H9 (cell line): ENCODE results near the gene SLC35A3. TPM values are rescaled to one million over a fixed set of nuclear protein-coding genes. Genes with fewer than 3 reads are reported as not detected.

Experiments
- DNase-seq: peaks from one replicate; pipeline ENCODE4 v3.0.0-alpha.2; 2017
- H2AFZ ChIP-seq: one replicate; pipeline ENCODE4 v1.6.1; 2013; ENCODE audit warnings: mild to moderate bottlenecking, low read length, control low read depth, moderate library complexity
- H2AK5ac ChIP-seq: 2 replicates; pipeline ENCODE4 v1.6.1; 2013; ENCODE audit warnings: low read length, control low read depth, mixed read lengths; ENCODE audit not compliant: insufficient read length
- H2BK120ac ChIP-seq: one replicate; pipeline ENCODE4 v1.6.1; 2013; ENCODE audit warnings: low read depth, mild to moderate bottlenecking, low read length, control low read depth, inconsistent platforms; ENCODE audit not compliant: poor library complexity, severe bottlenecking
- H2BK12ac ChIP-seq: 2 replicates; pipeline ENCODE4 v1.6.1; 2013; ENCODE audit warnings: low read length, control low read depth, mixed read lengths, low read depth; ENCODE audit not compliant: insufficient read length
- H2BK15ac ChIP-seq: 2 replicates; pipeline ENCODE4 v1.6.1; 2013; ENCODE audit warnings: low read depth, low read length, control low read depth
- H2BK20ac ChIP-seq: one replicate; pipeline ENCODE4 v1.6.1; 2013; ENCODE audit warnings: low read depth, mild to moderate bottlenecking, low read length, control low read depth, inconsistent platforms; ENCODE audit not compliant: poor library complexity, severe bottlenecking
- H2BK5ac ChIP-seq: 2 replicates; pipeline ENCODE4 v1.6.1; 2013; ENCODE audit warnings: low read length, control low read depth, mixed read lengths; ENCODE audit not compliant: insufficient read length
- H3K14ac ChIP-seq: 2 replicates; pipeline ENCODE4 v1.6.1; 2013; ENCODE audit warnings: low read length, control low read depth; ENCODE audit not compliant: insufficient read depth
- H3K18ac ChIP-seq: 2 replicates; pipeline ENCODE4 v1.6.1; 2013; ENCODE audit warnings: low read depth, mild to moderate bottlenecking, mixed read lengths, low read length, control low read depth; ENCODE audit not compliant: insufficient read length
- H3K23ac ChIP-seq: 2 replicates; pipeline ENCODE4 v1.6.1; 2013; ENCODE audit warnings: low read length, control low read depth, mixed read lengths, low read depth; ENCODE audit not compliant: insufficient read length
- H3K23me2 ChIP-seq: 2 replicates; pipeline ENCODE4 v1.6.1; 2013; ENCODE audit warnings: low read depth, mild to moderate bottlenecking, mixed read lengths, low read length, control low read depth; ENCODE audit not compliant: insufficient read length, poor library complexity, severe bottlenecking
- H3K27ac ChIP-seq: 2 replicates; pipeline ENCODE4 v1.5.1; 2013; ENCODE audit warnings: low read length, control low read depth, mixed read lengths, low read depth; ENCODE audit not compliant: insufficient read length
- H3K27me3 ChIP-seq: 2 replicates; pipeline ENCODE4 v1.6.1; 2013; ENCODE audit warnings: low read length, control low read depth, inconsistent platforms; ENCODE audit not compliant: insufficient read depth
- H3K4ac ChIP-seq: 2 replicates; pipeline ENCODE4 v1.6.1; 2013; ENCODE audit warnings: low read depth, mild to moderate bottlenecking, control low read depth, inconsistent platforms, low read length, moderate library complexity
- H3K4me1 ChIP-seq: 2 replicates; pipeline ENCODE4 v1.6.1; 2013; ENCODE audit warnings: low read length, control low read depth, inconsistent platforms; ENCODE audit not compliant: insufficient read depth
- H3K4me2 ChIP-seq: 2 replicates; pipeline ENCODE4 v1.6.1; 2013; ENCODE audit warnings: low read length, control low read depth, mixed read lengths; ENCODE audit not compliant: insufficient read length, insufficient read depth
- H3K56ac ChIP-seq: 2 replicates; pipeline ENCODE4 v1.6.1; 2013; ENCODE audit warnings: low read depth, mild to moderate bottlenecking, mixed read lengths, low read length, control low read depth; ENCODE audit not compliant: insufficient read length
- H3K79me1 ChIP-seq: 2 replicates; pipeline ENCODE4 v1.6.1; 2013; ENCODE audit warnings: low read depth, mild to moderate bottlenecking, moderate library complexity, low read length, control low read depth, inconsistent platforms; ENCODE audit not compliant: insufficient read depth, poor library complexity, severe bottlenecking
- H3K79me2 ChIP-seq: 2 replicates; pipeline ENCODE4 v1.6.1; 2013; ENCODE audit warnings: low read length, control low read depth, inconsistent platforms; ENCODE audit not compliant: insufficient read depth
- H3K9ac ChIP-seq: 2 replicates; pipeline ENCODE4 v1.6.1; 2013; ENCODE audit warnings: low read length, control low read depth, mixed read lengths; ENCODE audit not compliant: insufficient read length; ENCODE audit errors: extremely low read depth
- H3K9me3 ChIP-seq: one replicate; pipeline ENCODE4 v1.6.1; 2013; ENCODE audit warnings: low read depth, low read length, inconsistent platforms; ENCODE audit not compliant: control insufficient read depth
- H3T11ph ChIP-seq: one replicate; pipeline ENCODE4 v1.6.1; 2013; ENCODE audit warnings: mild to moderate bottlenecking, low read length, control low read depth, inconsistent platforms
- H4K20me1 ChIP-seq: one replicate; pipeline ENCODE4 v1.6.1; 2013; ENCODE audit not compliant: control insufficient read depth, insufficient read length, insufficient read depth
- H4K5ac ChIP-seq: 2 replicates; pipeline ENCODE4 v1.6.1; 2013; ENCODE audit warnings: low read depth, mild to moderate bottlenecking, mixed read lengths, low read length, control low read depth; ENCODE audit not compliant: insufficient read length
- H4K8ac ChIP-seq: replicated peaks from 2 replicates; pipeline ENCODE4 v1.6.1; 2013; ENCODE audit warnings: low read length, control low read depth, mixed read lengths, low read depth; ENCODE audit not compliant: insufficient read length
- H4K91ac ChIP-seq: 2 replicates; pipeline ENCODE4 v1.6.1; 2013; ENCODE audit warnings: low read depth, mild to moderate bottlenecking, moderate library complexity, mixed read lengths, low read length, control low read depth; ENCODE audit not compliant: insufficient read length
- H3K27ac Mint-ChIP-seq, 3 experiments: 2 replicates in 2 of 3; 3 replicates in 1 of 3; pipeline ENCODE4 v1.8.0; 2020 to 2021; ENCODE audit warnings: mixed read lengths in 3 of 3, mild to moderate bottlenecking in 1 of 3, moderate library complexity in 1 of 3
- H3K27me3 Mint-ChIP-seq: 2 replicates; pipeline ENCODE4 v1.8.0; 2021; ENCODE audit warnings: low read depth, mild to moderate bottlenecking, moderate library complexity, mixed read lengths
- H3K36me3 Mint-ChIP-seq, 3 experiments: 2 replicates in 2 of 3; 3 replicates in 1 of 3; pipeline ENCODE4 v1.8.0; 2020 to 2021; ENCODE audit warnings: low read depth in 3 of 3, mixed read lengths in 3 of 3; ENCODE audit not compliant: insufficient read depth in 1 of 3
- H3K4me1 Mint-ChIP-seq, 2 experiments: 2 replicates each; pipeline ENCODE4 v1.8.0; 2020; ENCODE audit warnings: mixed read lengths in 2 of 2
- H3K4me3 Mint-ChIP-seq, 2 experiments: 2 replicates in 1 of 2; 3 replicates in 1 of 2; pipeline ENCODE4 v1.8.0; 2020 to 2021; ENCODE audit warnings: mild to moderate bottlenecking in 2 of 2, mixed read lengths in 2 of 2, moderate library complexity in 1 of 2
- H3K9me3 Mint-ChIP-seq, 2 experiments: 2 replicates in 1 of 2; 3 replicates in 1 of 2; pipeline ENCODE4 v1.8.0; 2020; ENCODE audit warnings: mild to moderate bottlenecking in 2 of 2, mixed read lengths in 2 of 2, moderate library complexity in 1 of 2
- total RNA-seq: library from RNA; stranded (reverse); gene quantifications from 2 replicates; pipeline ENCODE4 v1.2.1, GENCODE V29; 2021
- TF ChIP-seq, protein P1 (sequence below): fragments of 200-600 bp; sonication (generic); conservative IDR thresholded peaks from 3 replicates; pipeline ENCODE4 v1.8.0; 2021; ENCODE audit warnings: antibody characterized with exemption, mild to moderate bottlenecking

The SLC35A3 gene
- total RNA-seq, 1 experiment from 2014 or later, result 15.1 TPM

DNA sequence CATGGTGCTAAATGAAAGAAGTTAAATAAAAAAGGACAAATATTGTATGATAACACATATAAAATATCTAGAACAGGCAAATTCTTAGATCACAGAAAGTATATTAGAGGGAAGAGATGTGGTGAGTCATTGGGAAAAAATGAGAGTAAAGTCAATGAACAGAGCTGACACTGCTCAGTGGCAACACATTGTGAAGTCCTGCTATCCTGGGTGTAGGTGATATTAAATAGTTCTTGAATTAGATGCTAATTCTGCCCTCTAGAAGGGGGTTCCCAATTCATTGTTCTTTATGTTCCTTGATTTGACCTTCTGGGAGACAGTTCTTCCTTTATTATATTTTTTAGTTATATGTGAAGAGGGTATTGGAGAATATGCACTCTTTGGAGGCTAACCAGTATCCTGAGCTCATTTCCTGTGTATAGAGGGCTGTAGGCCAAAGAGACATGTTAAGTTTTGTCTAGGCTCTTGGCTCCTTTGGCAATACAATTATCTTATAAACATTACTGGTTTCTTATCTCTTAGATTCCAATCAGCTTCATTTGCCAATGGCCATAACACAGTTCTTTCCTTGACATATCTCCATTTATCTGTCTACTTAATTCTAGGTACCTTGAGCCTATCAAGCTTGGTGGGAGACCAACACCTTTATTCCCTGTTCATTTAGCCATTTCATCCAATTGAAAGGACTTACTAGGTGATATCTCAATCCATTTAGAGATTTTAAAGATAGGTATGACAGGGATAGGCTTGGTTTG lies 6.6 kb upstream of the SLC35A3 start:
- Histone ChIP-seq H2BK12ac (no peak overlapping the region), H4K91ac (no peak overlapping the region), H2AFZ (no peak overlapping the region), H3K27me3 (no peaks in the 10 kb centered on the region), H2AK5ac (no peak overlapping the region), H3K27ac (no peak overlapping the region), H4K5ac (no peak overlapping the region), H3K9me3 (no peaks in the 10 kb centered on the region), H3K79me2 (no peaks in the 10 kb centered on the region), H3K23me2 (no peaks in the 10 kb centered on the region), H3K56ac (no peak overlapping the region), H3K18ac (no peak overlapping the region), H2BK120ac (no peak overlapping the region), H2BK20ac (no peak overlapping the region), H3K4me2 (no peak overlapping the region), H3K14ac (no peak overlapping the region), H3K4me1 (peaks cover 1% of the 10 kb centered on the region), H3K4ac (no peak overlapping the region), H3T11ph (no peak overlapping the region), H2BK15ac (no peak overlapping the region), H2BK5ac (no peak overlapping the region), H4K8ac (no peak overlapping the region), H3K9ac (no peak overlapping the region), H3K23ac (no peak overlapping the region), H3K79me1 (no peaks in the 10 kb centered on the region), H4K20me1 (no peaks in the 10 kb centered on the region)
- Mint-ChIP-seq H3K27me3 (no peaks in the 10 kb centered on the region), H3K9me3 (no peaks in the 10 kb centered on the region; a peak in 1 of 5 replicates), H3K27ac (no peak overlapping the region), H3K4me1 (peaks cover under 1 to 3% of the 10 kb centered on the region in 2 experiments), H3K4me3 (no peak overlapping the region), H3K36me3 (no peaks in the 10 kb centered on the region)
- no peak for DNase-seq
- TF ChIP-seq, protein P1, sequence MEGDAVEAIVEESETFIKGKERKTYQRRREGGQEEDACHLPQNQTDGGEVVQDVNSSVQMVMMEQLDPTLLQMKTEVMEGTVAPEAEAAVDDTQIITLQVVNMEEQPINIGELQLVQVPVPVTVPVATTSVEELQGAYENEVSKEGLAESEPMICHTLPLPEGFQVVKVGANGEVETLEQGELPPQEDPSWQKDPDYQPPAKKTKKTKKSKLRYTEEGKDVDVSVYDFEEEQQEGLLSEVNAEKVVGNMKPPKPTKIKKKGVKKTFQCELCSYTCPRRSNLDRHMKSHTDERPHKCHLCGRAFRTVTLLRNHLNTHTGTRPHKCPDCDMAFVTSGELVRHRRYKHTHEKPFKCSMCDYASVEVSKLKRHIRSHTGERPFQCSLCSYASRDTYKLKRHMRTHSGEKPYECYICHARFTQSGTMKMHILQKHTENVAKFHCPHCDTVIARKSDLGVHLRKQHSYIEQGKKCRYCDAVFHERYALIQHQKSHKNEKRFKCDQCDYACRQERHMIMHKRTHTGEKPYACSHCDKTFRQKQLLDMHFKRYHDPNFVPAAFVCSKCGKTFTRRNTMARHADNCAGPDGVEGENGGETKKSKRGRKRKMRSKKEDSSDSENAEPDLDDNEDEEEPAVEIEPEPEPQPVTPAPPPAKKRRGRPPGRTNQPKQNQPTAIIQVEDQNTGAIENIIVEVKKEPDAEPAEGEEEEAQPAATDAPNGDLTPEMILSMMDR, result no peak
